Measurements from ENCODE around the gene GPR39.

Gene GPR39

GRCh38 chr2:132415256-132415914 is 1.2 kb upstream of the GPR39 start:
- no peak for DNase-seq

- peak; percentile 69 for DNase-seq
Observed at GRCh38 chr2:132415915-132416722, 486 bp upstream of the GPR39 start.

GRCh38 chr2:132417430-132418035 is 928 bp downstream of the GPR39 start:
- DNase-seq = no peak

- DNase-seq = no peak
Observed at GRCh38 chr2:132419235-132419634, 2.6 kb downstream of the GPR39 start.

GRCh38 chr2:132419941-132420340 is 3.3 kb downstream of the GPR39 start:
- DNase-seq = no peak

GRCh38 chr2:132420816-132421805 is 4.5 kb downstream of the GPR39 start:
- no peak for DNase-seq

GRCh38 chr2:132422736-132423135 is 6.1 kb downstream of the GPR39 start:
- no peak for DNase-seq

GRCh38 chr2:132424526-132425121 is 8.0 kb downstream of the GPR39 start:
- no peak for DNase-seq

- no peak for DNase-seq
Observed at GRCh38 chr2:132426033-132426432, 9.4 kb downstream of the GPR39 start.

- DNase-seq = no peak
Observed at GRCh38 chr2:132426656-132427055, 10.1 kb downstream of the GPR39 start.

- DNase-seq = no peak
Observed at GRCh38 chr2:132429351-132429750, 12.7 kb downstream of the GPR39 start.

GRCh38 chr2:132429941-132430573 is 13.5 kb downstream of the GPR39 start:
- no peak for DNase-seq

- no peak for DNase-seq
Observed at GRCh38 chr2:132430895-132431294, 14.3 kb downstream of the GPR39 start.

GRCh38 chr2:132437852-132438669 is 21.5 kb downstream of the GPR39 start:
- DNase-seq = no peak

- no peak for DNase-seq
Observed at GRCh38 chr2:132438691-132439090, 22.1 kb downstream of the GPR39 start.

GRCh38 chr2:132439703-132440398 is 23.2 kb downstream of the GPR39 start:
- no peak for DNase-seq

GRCh38 chr2:132441051-132441450 is 24.4 kb downstream of the GPR39 start:
- no peak for DNase-seq

GRCh38 chr2:132442278-132442677 is 25.7 kb downstream of the GPR39 start:
- no peak for DNase-seq

GRCh38 chr2:132443106-132443505 is 26.5 kb downstream of the GPR39 start:
- no peak for DNase-seq

- no peak for DNase-seq
Observed at GRCh38 chr2:132446444-132446843, 29.8 kb downstream of the GPR39 start.

All from left hindlimb (tissue), 1 donor.